ENCODE data around the gene PLXDC2. TPM values are rescaled to one million over a fixed set of nuclear protein-coding genes. Genes with fewer than 3 reads are reported as not detected.
A peak's percentile ranks its signal among the peaks of the same experiment; 100 is the strongest.

Gene PLXDC2
- total RNA-seq, 1 donor from 2014 or later, result 94.1 TPM

GRCh38 chr10:19906108-19906791, 90.0 kb downstream of the PLXDC2 start:
- intact Hi-C loops (cut with DNase I), result no loop called here
- DNase-seq (ENCODE audit: low spot score in 2 of 2), result no peak
- Histone ChIP-seq H3K4me1 (peaks cover 0 to 16% of the 10 kb centered on the region in 2 donors), H3K27me3 (no peaks in the 10 kb centered on the region), H3K4me3 (no peak overlapping the region), H3K27ac (no peak overlapping the region), H3K9me3 (no peaks in the 10 kb centered on the region), H3K36me3 (no peaks in the 10 kb centered on the region)
- no peak for TF ChIP-seq CTCF (IDR thresholded peaks at IDR 0.05)

GRCh38 chr10:19908991-19909696, 92.9 kb downstream of the PLXDC2 start:
- intact Hi-C loops (cut with DNase I), result no loop called here
- Histone ChIP-seq H3K4me1 (peaks cover 0 to 15% of the 10 kb centered on the region in 2 donors), H3K27ac (no peak overlapping the region), H3K4me3 (no peak overlapping the region), H3K27me3 (no peaks in the 10 kb centered on the region), H3K36me3 (no peaks in the 10 kb centered on the region), H3K9me3 (no peaks in the 10 kb centered on the region)
- no peak for TF ChIP-seq CTCF (IDR thresholded peaks at IDR 0.05)
- DNase-seq (ENCODE audit: low spot score in 2 of 2), result no peak

DNA sequence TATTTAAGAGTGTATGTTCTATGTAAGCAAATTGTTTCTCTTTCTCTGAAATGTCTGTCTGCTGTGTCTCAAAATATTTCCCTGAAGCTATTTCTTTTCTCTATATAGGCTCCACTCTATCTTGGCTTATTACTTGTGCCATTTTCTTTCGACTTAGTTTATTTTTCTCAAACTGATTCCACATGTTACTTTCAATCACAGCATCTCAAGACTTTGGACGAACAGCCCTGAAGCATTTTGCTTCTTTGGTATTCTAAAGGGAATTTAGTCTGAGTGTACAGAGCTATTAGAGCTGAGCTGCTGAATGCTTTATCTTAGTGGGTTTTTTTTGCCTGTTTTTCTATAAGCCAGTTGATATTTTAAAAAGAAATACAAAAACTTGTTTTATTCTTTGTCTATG, 95.7 kb downstream of the PLXDC2 start:
- H3K4me3 ChIP-seq, result no peak overlapping the region
- no peak for TF ChIP-seq CTCF (IDR thresholded peaks at IDR 0.05)
- no peaks in the 10 kb centered on the region for H3K27me3 ChIP-seq
- H3K36me3 ChIP-seq, result no peaks in the 10 kb centered on the region
- intact Hi-C loops (cut with DNase I), result loop anchor here (5.0 kb wide), 1 partner anchor 35 kb away; no protein-coding TSS in a partner anchor
- H3K4me1 ChIP-seq, result peaks cover 0 to 9% of the 10 kb centered on the region in 2 donors
- H3K9me3 ChIP-seq, result no peaks in the 10 kb centered on the region
- DNase-seq (ENCODE audit: low spot score in 2 of 2), result no peak
- peak overlapping the region in 1 of 2 donors; percentile 14 for H3K27ac ChIP-seq

GRCh38 chr10:19913987-19914386, 97.8 kb downstream of the PLXDC2 start:
- no peak for TF ChIP-seq CTCF (IDR thresholded peaks at IDR 0.05)
- H3K9me3 ChIP-seq, result no peaks in the 10 kb centered on the region
- H3K36me3 ChIP-seq, result no peaks in the 10 kb centered on the region
- H3K4me1 ChIP-seq, result peaks cover 4 to 25% of the 10 kb centered on the region in 2 donors
- no peaks in the 10 kb centered on the region for H3K27me3 ChIP-seq
- H3K4me3 ChIP-seq, result no peak overlapping the region
- DNase-seq (ENCODE audit: low spot score in 2 of 2), result no peak
- intact Hi-C loops (cut with DNase I), result loop anchor here (5.0 kb wide), 1 partner anchor 37 kb away; no protein-coding TSS in a partner anchor
- no peak overlapping the region for H3K27ac ChIP-seq

- intact Hi-C loops (cut with DNase I), result no loop called here
- no peak overlapping the region for H3K4me3 ChIP-seq
- H3K4me1 ChIP-seq, result peaks cover 4 to 34% of the 10 kb centered on the region in 2 donors
- TF ChIP-seq CTCF (IDR thresholded peaks at IDR 0.05), result no peak
- no peak overlapping the region for H3K27ac ChIP-seq
- H3K27me3 ChIP-seq, result no peaks in the 10 kb centered on the region
- H3K9me3 ChIP-seq, result no peaks in the 10 kb centered on the region
- DNase-seq (ENCODE audit: low spot score in 2 of 2), result no peak
- no peaks in the 10 kb centered on the region for H3K36me3 ChIP-seq
Measured at GRCh38 chr10:19915125-19915524, 98.9 kb downstream of the PLXDC2 start.
